ENCODE data around the gene ARMS2.

- TF ChIP-seq CTCF (conservative IDR thresholded peaks at IDR 0.05; ENCODE audit: low read depth in 2 of 2) (no peak), POLR2AphosphoS5 (IDR thresholded peaks at IDR 0.05; ENCODE audit: low read depth) (no peak)
Measured at GRCh38 chr10:122487174-122487765, 32.8 kb downstream of the ARMS2 start.

All from GM23338 (cell line).